GM12891 (cell line): ENCODE measurements around the gene INO80.

Source experiments
- POLR2A ChIP-seq: IDR thresholded peaks from 2 replicates; pipeline ENCODE4 v1.6.1; 2011; ENCODE audit warnings: low read depth, low read length, control low read depth
- POLR2AphosphoS5 ChIP-seq: IDR thresholded peaks from 2 replicates; pipeline ENCODE4 v1.6.1; 2011; ENCODE audit warnings: low read depth, low read length, control low read depth
- TAF1 ChIP-seq: IDR thresholded peaks from 2 replicates; pipeline ENCODE4 v1.6.1; 2011; ENCODE audit warnings: low read depth, low read length, control low read depth

- TF ChIP-seq TAF1 (no peak), POLR2A (no peak), POLR2AphosphoS5 (no peak)
Observed at GRCh38 chr15:40951764-40952163, 164.3 kb downstream of the INO80 start.
